Smooth muscle cell (in vitro differentiated cells): ENCODE results near the gene RBFOX1. TPM values are rescaled to one million over a fixed set of nuclear protein-coding genes. Genes with fewer than 3 reads are reported as not detected.

ENCODE experiments used
- DNase-seq: peaks from one replicate; lab custom pipeline; 2025; ENCODE audit not compliant: unreplicated experiment; lab: John Stamatoyannopoulos, UW
- H2AFZ ChIP-seq: fragments of 200-600 bp; sonication (generic); 2 replicates; pipeline ENCODE4 v1.6.0; 2016; ENCODE audit warnings: antibody characterized with exemption, low read depth, mild to moderate bottlenecking
- H3F3A ChIP-seq: fragments of 200-600 bp; sonication (generic); 2 replicates; pipeline ENCODE4 v1.6.0; 2017; ENCODE audit warnings: antibody characterized with exemption, low read depth
- H3K27ac ChIP-seq: fragments of 200-600 bp; sonication (generic); 2 replicates; pipeline ENCODE4 v1.5.1; 2016; ENCODE audit warnings: low read depth, mild to moderate bottlenecking
- H3K27me3 ChIP-seq: fragments of 200-600 bp; sonication (generic); 2 replicates; pipeline ENCODE4 v1.6.1; 2016; ENCODE audit warnings: low read depth, mild to moderate bottlenecking
- H3K36me3 ChIP-seq: fragments of 200-600 bp; sonication (generic); 2 replicates; pipeline ENCODE4 v1.5.1; 2016; ENCODE audit warnings: low read depth
- H3K4me1 ChIP-seq: fragments of 200-600 bp; sonication (generic); 2 replicates; pipeline ENCODE4 v1.5.1; 2016; ENCODE audit warnings: low read depth
- H3K4me2 ChIP-seq: fragments of 200-600 bp; sonication (generic); 2 replicates; pipeline ENCODE4 v1.6.0; 2016; ENCODE audit warnings: mild to moderate bottlenecking
- H3K4me3 ChIP-seq: fragments of 200-600 bp; sonication (generic); 2 replicates; pipeline ENCODE4 v1.5.1; 2016; ENCODE audit warnings: mild to moderate bottlenecking
- H3K79me2 ChIP-seq: fragments of 200-600 bp; sonication (generic); 2 replicates; pipeline ENCODE4 v1.6.0; 2016; ENCODE audit warnings: low read depth, mild to moderate bottlenecking
- H3K9ac ChIP-seq: fragments of 200-600 bp; sonication (generic); 2 replicates; pipeline ENCODE4 v1.6.0; 2016; ENCODE audit warnings: low read depth
- H3K9me3 ChIP-seq: fragments of 200-600 bp; sonication (generic); replicated peaks from 2 replicates; pipeline ENCODE4 v1.5.1; 2016; ENCODE audit warnings: low read depth
- H4K20me1 ChIP-seq: fragments of 200-600 bp; sonication (generic); 2 replicates; pipeline ENCODE4 v1.6.0; 2016; ENCODE audit warnings: low read depth
- CTCF ChIP-seq: fragments of 200-600 bp; sonication (generic); IDR thresholded peaks from 2 replicates; pipeline ENCODE4 v1.5.1; 2017; ENCODE audit warnings: borderline replicate concordance, mild to moderate bottlenecking, antibody characterized with exemption; ENCODE audit not compliant: insufficient read depth, poor library complexity, severe bottlenecking
- WGBS: methylation state at CpG from one replicate; pipeline ENCODE4 v1.1.7; 2016; ENCODE audit warnings: low lambda C conversion rate; 5-methylcytosine and 5-hydroxymethylcytosine counted together
- polyA plus RNA-seq: library from polyadenylated mRNA; unstranded; fragments of >200 nt; fragmentation: Nextera tagmentation; extraction: Ambion mirVana; gene quantifications from 2 replicates; pipeline ENCODE4 v1.2.1, GENCODE V29; 2016
- total RNA-seq: library from RNA; depleted of rRNA; stranded (reverse); fragments of >200 nt; gene quantifications from 2 replicates; pipeline ENCODE4 v1.2.3, GENCODE V29; 2014

RBFOX1 gene
- total and polyA plus RNA-seq, 2 experiments from 2014 or later = not detected

DNA sequence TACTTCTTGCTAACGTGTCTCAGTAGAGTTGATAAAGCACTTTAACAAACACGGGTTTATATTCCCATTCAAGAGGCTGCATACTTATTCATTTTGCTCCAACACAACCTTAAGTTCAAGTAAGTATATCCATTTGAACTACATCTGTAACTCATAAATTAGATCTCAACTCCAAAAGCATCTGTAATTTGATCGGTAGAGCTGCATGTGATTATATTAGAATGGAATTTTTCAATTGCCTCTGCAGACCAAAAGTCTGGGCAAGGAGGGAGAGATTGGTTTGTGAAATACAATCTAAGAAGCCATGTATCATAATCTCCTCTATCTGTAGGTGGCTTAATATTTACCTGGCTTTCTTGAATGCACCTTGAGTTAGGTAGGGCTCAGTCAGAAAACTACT lies 371.0 kb downstream of the RBFOX1 start:
- no peak overlapping the region for H2AFZ ChIP-seq
- no peak overlapping the region for H3K4me3 ChIP-seq
- TF ChIP-seq CTCF = no peak
- H3K27me3 ChIP-seq = no peaks in the 10 kb centered on the region
- no peaks in the 10 kb centered on the region for H3F3A ChIP-seq
- H3K4me2 ChIP-seq = no peak overlapping the region
- no peaks in the 10 kb centered on the region for H3K79me2 ChIP-seq
- no peaks in the 10 kb centered on the region for H3K4me1 ChIP-seq
- no peak overlapping the region for H3K27ac ChIP-seq
- DNase-seq = no peak
- WGBS = 86% methylated on average over 3 of the region's 3 CpGs
- no peaks in the 10 kb centered on the region for H3K36me3 ChIP-seq
- H4K20me1 ChIP-seq = no peaks in the 10 kb centered on the region
- no peaks in the 10 kb centered on the region for H3K9me3 ChIP-seq
- no peak overlapping the region for H3K9ac ChIP-seq

GRCh38 chr16:7705885-7706284 lies 373.2 kb downstream of the RBFOX1 start:
- no peak overlapping the region for H2AFZ ChIP-seq
- H4K20me1 ChIP-seq = no peaks in the 10 kb centered on the region
- H3F3A ChIP-seq = no peaks in the 10 kb centered on the region
- H3K27me3 ChIP-seq = no peaks in the 10 kb centered on the region
- H3K79me2 ChIP-seq = no peaks in the 10 kb centered on the region
- 86% methylated on average over 7 of the region's 7 CpGs for WGBS
- H3K4me2 ChIP-seq = no peak overlapping the region
- no peaks in the 10 kb centered on the region for H3K36me3 ChIP-seq
- no peak overlapping the region for H3K4me3 ChIP-seq
- no peaks in the 10 kb centered on the region for H3K4me1 ChIP-seq
- no peak overlapping the region for H3K9ac ChIP-seq
- no peak for DNase-seq
- H3K27ac ChIP-seq = no peak overlapping the region
- H3K9me3 ChIP-seq = no peaks in the 10 kb centered on the region
- TF ChIP-seq CTCF = no peak

DNA sequence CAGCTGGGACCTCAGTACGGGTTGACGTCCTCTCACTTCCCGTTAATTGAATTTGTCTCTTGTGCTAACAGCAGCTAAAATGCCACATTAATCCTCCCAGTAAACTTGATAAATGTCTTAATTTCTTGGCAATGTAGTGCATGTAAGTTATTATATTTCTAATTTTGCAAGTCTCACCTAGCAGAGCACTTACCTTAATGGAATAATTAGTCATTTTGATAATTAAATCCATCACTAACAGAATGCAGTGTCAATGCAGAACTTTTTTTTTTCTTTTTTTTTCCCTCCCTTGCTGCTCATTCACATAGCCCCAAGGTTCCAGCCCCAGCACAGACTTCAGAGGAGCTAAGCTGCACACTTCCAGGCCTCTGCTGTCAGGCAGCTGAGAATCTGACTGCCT lies 376.5 kb downstream of the RBFOX1 start:
- no peak for TF ChIP-seq CTCF
- Histone ChIP-seq H3K27me3 (no peaks in the 10 kb centered on the region), H3K4me3 (no peak overlapping the region), H4K20me1 (no peaks in the 10 kb centered on the region), H3K9me3 (no peaks in the 10 kb centered on the region), H3K4me2 (no peak overlapping the region), H3K79me2 (no peaks in the 10 kb centered on the region), H3F3A (no peaks in the 10 kb centered on the region), H3K4me1 (no peaks in the 10 kb centered on the region), H3K27ac (no peak overlapping the region), H3K9ac (no peak overlapping the region), H2AFZ (no peak overlapping the region), H3K36me3 (no peaks in the 10 kb centered on the region)
- no peak for DNase-seq
- 58% methylated on average over 3 of the region's 3 CpGs for WGBS

GRCh38 chr16:7713244-7713643 lies 380.6 kb downstream of the RBFOX1 start:
- Histone ChIP-seq H2AFZ (no peak overlapping the region), H3K36me3 (no peaks in the 10 kb centered on the region), H3K4me3 (no peak overlapping the region), H3K79me2 (no peaks in the 10 kb centered on the region), H3K9me3 (no peaks in the 10 kb centered on the region), H3K27ac (no peak overlapping the region), H3K4me1 (no peaks in the 10 kb centered on the region), H3K27me3 (no peaks in the 10 kb centered on the region), H3F3A (no peaks in the 10 kb centered on the region), H3K9ac (no peak overlapping the region), H4K20me1 (no peaks in the 10 kb centered on the region), H3K4me2 (no peak overlapping the region)
- no peak for DNase-seq
- WGBS = 79% methylated on average over 2 of the region's 2 CpGs
- no peak for TF ChIP-seq CTCF
